HG02852 (cell line): Measurements from ENCODE around the gene TUSC2.
A peak's percentile ranks its signal among the peaks of the same experiment; 100 is the strongest.
"Not testable (repeated sequence)": the region's sequence is repeated elsewhere in the genome, so short reads cannot be mapped to it uniquely, and the experiment has no call there.

ENCODE experiments used
- ATAC-seq: cut with Tn5 transposase; IDR thresholded peaks from one replicate; pipeline ENCODE4 v1.9.1; 2021; ENCODE audit warnings: mild to moderate bottlenecking, moderate library complexity; ENCODE audit not compliant: unreplicated experiment

TUSC2 gene

DNA sequence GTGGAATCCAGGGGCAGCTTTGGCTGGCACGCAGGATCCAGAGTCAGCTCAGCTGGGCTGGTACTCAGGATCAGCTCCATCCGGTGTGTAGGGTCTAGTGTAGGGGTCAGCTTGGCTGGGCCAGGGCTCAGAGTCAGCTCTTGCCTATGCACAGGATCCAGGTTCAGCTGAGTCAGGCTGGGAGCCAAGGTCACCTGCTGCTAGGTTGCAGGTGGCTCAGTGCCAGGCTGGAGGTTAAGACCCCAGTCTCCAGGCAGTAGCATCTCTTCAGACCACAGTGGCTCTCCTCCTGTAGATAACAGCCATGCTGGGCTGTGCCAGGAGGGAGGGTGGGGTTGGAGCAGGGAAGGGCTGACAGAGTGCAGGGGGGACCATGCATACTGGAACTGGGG is 30.6 kb downstream of the TUSC2 start:
- ATAC-seq = no peak

DNA sequence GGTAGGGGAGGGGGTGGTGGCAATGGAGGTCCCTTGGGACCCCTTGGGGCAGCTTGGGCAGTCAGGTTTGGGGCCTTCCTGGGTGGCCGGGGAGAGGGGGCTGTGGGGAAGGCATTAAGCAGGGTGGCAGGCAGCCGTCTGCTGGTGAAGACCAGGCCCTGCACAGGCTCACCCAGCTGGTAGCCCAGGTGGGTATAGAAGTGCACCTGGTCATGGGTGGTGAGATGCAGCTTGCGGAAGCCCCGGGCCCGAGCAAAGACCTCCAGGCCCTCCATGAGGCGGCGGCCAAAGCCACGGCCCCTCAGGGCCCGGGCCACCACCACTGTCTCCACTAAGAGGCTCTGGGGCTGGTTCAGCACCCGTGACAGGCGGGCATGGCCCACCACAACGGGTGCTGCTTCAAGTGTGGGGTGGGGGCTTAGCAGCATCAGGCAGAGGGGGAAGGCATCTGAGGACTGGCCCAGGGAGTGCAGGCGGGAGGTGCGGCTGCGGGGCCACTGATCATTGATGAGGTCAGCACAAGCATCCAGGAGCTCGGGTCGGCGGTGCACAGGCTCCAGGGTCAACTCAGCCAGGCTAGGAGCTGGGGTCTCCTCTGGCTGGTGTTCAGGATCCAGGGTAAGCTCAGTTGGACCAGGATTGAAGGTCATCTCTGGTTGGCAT is 31.2 kb downstream of the TUSC2 start:
- ATAC-seq = no peak

DNA sequence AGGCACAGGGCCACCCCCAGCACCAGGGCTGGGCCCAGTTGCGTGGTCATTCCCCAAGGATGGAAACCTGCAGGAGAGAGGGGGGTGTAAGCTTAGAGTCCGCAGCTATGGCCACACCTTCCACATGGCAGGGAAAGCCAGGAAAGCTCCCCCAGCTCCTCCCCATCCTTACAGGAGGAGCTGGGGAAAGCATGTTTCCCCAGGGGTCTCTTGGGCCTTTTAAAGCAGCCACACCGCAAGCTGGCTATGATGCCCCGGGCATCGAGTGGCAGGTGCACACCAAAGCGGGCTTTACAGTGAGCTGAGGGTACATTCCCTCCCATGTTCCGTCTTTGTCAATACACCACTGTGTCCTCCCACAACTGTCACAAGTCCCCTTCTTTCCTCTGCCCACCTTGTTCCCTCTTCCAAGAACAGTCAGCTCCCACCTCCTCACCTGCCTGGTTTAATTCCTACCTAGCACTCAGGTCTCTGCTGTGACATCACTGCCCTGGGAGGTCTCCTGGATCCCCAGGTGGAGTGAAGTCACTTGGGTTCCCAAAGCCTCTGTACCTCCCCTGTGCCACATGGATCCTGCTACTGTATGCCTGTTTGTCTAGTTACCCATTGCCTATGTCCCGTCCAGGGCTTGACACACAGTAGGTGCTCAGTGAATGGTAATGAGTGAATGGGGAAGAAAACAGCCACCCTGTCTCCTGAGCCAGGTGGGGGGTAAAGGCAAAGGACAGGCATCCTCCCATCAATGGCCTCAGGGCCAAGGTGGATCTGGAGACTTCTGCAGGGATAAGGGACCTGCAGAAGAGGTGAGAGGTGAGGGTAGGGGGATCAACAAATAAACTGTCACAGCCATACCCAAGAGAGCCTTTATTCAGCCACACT is 32.2 kb downstream of the TUSC2 start:
- no peak for ATAC-seq

DNA sequence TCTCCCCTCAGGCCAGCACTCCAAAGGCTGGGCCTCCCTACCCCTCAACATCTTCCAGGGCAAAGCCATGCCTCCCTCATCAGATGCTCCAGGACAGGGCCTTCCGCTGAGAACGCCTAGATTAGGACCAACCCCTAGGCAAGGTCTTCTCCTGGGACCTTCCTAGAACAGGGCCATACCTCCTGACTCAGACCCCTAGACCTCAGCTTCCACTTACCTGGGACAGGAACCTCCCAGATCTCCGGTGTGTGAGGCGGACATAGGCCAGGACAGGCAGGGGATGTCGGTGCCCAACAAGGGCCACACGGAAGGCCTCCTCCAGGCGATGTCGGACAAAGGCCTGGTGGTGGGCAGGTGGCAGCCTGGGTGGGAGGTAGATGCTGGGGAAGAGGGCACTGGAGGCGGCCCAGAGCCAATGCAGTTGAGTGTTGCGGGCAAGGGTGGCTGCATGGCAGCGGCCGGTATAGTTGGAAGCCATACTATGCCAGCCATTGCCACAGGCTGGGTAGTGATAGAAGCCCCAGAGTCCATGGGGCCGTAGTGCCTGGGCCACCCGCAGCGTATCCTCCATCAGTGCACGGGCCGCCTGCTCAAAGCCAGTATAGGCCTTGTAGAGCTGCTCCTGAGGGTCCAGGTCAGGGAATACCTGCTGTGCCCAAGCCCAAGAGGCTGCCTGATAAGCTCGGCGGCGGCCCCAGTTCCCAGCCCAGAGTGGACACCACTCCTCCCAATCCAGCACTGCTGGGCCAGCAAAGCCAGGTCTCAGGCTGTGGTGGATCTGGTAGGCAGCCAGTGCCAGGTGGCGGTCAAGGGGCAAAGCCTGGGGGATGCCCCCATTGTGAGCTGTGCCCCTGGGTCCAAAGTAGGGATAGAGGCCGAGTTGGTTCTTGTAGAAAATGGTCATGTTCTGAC is 33.3 kb downstream of the TUSC2 start:
- ATAC-seq = no peak

DNA sequence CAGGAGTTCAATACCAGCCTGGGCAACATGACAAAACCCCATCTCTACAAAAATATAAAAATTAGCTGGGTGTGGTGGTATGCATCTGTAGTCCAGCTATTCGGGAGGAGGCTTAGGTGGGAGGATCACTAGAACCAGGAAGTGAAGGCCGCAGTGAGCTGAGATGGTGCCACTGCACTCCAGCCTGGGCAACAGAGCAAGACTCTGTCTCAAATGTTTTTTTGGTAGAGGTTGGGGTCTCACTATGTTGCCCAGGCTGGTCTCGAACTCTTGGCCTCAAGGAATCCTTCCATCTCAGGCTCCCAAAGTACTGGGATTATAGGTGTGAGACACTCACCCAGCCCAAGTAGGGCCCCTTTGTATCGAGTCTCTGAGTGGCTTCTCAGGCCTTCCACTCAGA is 33.9 kb downstream of the TUSC2 start:
- no peak for ATAC-seq

DNA sequence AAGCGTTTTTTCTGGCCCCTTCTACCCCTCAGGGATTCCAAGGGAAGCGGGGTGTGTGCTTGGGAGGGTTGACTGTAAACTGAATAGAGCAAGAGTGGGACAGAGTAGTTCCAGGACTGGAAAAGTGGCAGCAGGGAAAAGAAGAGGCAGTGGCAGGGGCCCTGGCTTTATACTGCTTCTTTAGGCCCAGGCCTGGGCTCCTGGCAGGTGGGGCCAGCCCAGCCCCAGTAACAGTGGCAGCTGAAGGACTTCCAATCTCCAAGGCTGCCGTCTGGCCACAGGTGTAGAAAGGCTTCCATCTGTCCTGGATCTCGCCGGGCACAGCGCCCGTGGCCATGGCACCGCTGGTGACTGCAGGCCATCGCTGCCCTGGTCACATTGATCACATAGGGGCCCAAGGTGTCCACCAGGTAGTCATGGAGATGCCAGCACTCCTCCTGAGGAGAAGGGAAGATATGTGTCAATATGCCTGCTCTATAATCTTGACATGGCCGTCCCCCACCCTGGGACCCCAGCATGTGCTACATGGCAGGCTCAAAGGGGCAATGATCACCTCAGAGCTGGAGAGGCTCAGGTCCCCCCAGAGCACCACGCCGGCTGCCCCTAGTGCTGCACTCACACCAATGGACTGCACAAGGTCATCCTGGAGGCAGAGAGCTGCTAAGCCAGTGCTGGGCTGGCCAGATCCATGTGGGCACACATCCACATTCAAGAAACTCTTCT is 34.8 kb downstream of the TUSC2 start:
- no peak for ATAC-seq

DNA sequence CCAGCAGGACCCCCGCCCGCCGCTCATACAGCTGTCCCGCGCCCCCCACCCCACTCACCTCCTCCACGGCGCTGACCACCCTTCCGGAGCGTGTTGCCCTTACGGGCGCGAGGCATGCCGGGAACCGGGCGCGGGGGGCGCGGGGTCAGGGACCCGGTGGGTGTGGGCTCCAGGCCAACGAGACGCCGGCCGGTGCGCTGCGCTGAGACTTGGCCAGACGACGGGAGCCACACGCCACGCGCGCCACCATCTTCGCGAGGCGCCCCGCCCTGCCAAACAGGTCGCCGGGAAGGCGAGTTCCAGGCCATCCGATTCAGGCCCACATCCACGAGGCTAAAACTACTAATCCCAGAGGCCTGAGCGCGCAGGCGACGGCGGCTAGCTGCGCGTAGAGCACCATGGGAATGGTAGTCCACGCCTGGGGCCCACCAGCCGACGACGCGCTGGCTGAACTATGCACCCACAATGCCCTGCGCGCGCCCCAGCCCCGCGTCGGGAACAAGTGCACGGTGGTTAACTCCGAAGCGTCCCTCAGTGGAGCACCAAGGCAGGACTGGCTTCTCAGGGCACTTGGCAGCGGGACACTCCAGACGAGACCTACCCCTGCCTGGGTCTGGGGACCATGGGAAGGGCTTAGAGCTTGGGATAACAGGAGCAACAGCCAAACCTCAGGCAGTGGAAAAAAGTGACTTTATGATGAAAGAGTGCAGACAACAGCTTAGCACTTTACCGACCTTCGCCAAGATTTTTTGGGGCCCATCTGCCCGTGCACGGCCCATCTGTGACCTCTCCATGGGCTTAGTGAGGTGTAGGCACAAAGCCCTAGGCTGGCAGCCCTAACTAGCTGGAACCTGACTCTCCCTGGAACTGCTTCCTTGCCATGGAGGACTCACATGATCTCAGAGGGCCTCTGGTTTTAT is 35.6 kb downstream of the TUSC2 start, which contains the start of gene IFRD2:
TSS of gene IFRD2 (minus strand) at position 271 of the 920 bp plus-strand sequence. CDS start at position 116, 155 bp downstream.
- peak; percentile 96 for ATAC-seq

DNA sequence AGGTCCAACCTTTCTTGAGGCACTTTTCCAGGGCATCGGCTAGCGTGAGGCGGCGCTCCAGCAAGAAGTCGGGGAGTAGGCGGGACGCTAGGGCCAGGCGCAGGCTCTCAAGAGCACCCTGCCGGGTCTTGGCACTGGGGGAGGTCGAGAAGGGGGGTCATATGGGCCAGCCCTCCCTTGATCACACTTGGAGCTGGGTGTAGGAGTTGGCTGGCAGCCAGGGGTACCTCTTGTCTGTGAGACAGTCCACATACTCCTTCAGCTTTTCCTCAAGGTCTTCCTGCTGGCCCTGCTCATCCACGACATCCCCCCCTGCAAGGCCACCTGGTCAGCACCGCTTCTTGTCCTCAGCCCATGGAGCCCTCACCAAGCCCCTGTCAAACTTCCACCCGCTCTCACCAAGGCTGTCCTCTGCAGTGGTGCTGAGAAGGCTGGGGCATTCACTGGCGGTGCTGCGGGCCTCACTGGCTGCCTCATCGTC is 37.8 kb downstream of the TUSC2 start:
- no peak for ATAC-seq

DNA sequence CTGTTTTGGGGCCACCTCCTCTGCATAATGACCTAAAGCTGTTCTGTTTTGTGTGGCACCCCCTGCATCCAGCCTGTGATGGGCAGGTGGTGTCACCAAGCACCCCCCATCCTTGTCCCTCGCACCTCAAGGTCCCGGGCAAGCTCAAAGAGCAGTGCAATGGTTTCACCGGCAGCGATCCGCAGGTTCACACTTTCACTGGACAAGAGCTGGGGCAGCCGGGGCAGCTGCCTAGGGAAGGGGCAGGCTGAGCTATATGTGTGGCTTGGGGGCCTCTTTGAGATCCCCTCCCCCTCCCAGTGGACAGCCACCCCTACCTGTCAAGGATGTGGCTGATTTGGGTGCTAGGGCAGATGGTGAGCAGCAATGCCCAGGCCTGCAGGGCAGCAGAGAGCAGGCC is 38.9 kb downstream of the TUSC2 start:
- ATAC-seq = no peak

DNA sequence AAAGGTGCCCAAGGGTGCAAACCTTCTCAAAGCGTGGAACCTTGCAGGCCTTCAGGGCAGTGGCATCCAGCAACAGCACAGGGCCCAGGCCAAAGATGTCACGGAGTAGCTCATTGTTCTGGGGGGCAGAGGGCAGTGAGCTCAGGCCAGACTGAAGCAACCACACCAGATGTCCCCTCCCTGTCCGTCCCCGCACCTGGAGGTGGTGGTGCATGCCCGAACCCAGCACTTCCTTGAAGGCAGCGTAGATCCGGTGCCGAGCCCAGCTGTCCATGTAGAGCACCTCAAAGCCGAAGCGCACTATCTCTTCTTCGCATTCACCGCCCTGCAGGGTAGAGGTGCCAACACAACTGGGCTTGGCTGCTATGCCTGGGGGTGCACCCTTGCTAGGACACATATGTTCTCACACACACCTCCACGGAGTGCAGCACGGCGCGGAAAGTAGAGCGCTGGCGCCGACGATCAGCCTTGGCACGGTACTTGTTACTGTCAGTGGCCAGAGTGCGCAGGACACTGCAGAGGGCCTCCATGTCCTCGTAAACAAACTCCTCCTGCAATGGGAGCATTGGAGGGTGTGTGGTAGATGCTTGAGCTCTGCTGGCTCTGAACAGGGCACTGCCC is 39.5 kb downstream of the TUSC2 start:
- ATAC-seq = no peak

DNA sequence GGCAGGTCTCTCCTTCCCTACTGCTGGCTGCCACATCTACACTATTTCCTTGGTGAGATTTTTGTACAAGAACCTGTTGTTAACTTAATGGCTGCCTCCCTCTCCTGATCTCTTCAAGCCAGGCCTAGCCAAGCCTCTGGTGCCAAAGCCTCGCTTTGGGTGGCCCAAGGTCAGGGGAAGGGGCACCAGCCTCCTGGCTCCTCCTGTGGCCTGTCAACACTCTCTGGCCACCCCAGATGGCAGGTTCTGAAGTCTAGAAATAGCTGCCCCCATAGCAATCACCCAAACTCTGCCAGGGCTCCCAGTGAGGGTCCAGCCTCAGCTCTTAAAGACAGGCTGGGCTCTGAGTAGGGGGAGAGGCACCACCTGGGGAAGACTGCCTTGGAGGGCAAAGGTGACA is 40.8 kb downstream of the TUSC2 start:
- no peak for ATAC-seq

DNA sequence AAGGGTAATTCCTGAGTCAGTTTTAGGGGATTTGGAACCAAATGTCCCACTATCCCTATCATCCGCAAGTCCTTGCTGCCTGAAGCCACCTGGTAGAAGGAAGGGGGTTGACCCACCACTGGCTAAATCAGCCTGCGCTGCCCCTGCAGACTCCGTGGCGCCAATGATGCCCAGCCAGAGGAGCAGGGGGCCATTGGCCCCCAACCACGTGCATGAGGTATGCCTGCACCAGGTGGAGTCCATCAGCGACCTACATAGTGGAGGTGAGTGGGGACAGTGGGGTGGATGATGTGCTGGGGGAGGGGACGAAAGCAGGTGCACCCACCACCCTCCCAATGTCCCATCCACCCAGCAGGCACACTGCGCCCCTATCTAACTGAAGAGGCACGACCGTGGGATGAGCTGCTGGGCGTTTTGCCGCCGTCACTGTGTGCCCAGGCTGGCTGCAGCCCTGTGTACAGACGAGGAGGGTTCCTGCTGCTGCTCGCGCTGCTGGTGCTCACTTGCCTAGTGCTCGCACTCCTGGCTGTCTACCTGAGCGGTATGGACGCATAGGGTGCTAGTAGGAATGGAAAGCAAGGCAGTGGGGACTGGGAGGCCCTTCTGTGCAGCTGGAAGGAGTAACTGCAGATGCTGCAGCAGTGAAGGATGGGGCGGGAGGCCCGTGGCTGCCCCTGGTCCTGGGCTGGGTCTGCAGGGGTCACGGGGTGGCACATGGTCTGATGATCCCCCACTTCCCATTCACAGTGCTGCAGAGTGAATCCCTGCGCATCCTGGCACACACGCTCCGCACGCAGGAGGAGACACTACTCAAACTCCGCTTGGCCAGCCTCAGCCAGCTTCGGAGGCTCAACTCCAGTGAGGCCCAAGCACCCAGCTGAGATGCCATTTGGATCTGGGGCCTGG is 41.4 kb downstream of the TUSC2 start:
- ATAC-seq = no peak

DNA sequence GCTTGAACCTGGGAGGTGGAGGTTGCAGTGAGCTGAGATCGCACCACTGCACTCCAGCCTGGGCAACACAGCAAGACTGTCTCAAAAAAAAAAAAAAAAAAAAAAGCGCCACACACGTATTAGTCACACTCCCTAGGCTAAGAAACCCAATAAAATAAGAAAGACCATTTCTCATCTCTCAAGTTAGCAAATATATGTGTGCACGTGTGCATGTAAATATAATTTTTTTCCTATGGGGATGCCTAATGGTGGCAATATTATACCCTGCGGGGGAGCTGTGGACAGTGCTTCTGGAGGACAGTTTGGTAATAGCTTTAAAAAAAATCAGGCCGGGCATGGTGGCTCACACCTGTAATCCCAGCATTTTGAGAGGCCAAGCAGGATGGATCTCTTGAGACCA is 43.9 kb downstream of the TUSC2 start:
- not testable (repeated sequence) for ATAC-seq

DNA sequence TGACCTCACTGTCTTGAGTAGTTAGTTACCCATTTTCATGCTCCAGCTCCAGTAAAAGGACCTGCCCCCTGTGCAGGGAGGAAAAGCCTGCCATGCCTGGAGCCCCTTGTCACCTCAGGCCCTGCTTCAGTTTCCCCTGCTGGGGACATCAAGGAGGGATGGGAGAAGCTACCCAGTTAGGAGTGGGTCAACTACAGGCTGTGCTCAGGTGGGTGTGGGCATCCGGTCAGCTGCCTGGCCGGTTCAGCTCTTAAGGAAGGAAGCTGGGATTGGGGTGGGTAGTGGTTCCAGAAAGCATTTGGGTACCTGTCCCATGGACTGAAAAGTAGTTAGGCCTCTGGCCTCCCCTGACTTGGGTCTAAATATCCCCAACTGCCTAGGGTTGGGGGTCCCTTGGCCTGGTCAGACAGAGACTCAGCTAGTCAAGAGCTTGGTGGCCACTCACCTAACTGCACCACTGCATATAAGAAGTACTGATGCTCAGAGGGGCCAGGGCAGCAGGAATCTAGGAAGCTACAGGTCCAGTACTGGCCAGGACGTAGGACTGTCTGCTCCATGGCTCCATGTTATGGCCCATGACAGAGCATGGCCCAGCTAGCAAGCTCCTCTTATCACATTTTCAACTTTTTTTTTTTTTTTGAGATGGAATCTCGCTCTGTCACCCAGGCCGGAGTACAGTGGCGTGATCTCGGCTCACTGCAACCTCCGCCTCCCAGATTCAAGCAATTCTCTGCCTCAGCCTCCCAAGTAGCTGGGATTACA is 48.6 kb downstream of the TUSC2 start:
- ATAC-seq = no peak

DNA sequence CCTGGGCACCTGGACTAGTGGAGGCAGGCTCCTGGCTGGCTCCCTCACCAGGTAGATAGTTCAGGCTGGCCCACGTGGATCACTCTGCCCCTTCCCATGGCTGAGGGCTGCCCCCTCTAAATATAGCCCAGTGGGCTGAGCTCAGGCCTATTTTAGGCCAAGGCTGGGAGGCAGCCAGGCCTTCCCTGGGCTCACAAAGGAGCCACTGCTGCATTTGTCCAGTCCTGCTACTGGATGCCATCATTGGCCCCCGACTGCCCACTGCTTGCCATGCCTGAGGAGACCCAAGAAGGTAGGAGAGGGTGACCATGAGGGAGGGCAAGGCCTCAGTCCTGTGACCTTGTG is 49.2 kb downstream of the TUSC2 start, which contains the start of gene LSMEM2:
TSS of gene LSMEM2 (plus strand) at position 208 of the 345 bp plus-strand sequence. CDS start at position 235, 27 bp downstream.
- no peak for ATAC-seq

DNA sequence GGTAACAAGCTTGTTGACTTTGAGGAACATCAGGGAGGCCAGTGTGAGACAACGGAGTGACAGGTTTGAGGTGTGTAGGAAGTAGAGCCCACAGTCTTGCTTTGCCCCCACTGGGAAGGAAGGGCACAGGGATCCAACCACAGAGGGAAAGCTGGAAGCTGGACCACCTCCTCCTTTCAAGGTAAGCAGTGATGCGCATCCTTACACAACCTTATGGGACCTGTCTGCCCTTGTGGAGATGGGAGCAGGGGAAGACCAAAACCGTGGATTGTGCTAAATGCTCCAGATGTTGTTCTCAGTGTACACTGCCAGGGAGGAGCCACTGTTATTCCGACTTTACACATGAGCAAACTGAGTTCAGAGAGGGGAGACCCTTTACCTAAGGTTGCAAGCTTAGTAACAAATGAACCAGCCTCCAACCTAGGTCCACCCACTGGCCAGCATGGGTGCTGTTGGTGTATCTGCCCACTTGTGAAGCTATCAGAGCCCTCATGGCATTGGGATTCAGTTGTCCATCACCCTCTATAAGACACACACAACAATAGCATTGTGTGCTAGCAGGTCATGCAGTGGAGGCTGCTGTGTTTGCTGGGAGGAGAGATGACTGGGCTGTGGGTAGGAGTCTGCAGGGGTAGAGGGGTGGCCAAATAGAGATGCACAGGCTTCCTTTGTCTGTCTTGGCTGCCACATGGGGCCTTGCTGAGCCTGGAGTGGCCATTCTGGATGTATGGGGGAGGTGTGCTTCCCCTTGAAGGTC is 49.7 kb downstream of the TUSC2 start:
- no peak for ATAC-seq

DNA sequence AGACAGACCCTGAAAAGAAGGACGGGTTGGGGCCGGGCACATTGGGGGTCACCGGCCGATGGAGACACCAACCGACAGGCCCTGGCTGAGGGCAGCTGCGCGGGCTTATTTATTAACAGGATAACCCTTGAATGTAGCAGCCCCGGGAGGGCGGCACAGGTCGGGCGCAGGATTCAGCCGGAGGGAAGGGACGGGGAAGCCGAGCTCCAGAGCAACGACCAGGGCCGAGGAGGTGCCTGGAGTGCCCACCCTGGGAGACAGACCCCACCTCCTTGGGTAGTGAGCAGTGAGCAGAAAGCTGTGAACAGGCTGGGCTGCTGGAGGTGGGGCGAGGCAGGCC is 51.3 kb downstream of the TUSC2 start:
- no peak for ATAC-seq
